Measurements from ENCODE around the gene DGKB. TPM values are rescaled to one million over a fixed set of nuclear protein-coding genes. Genes with fewer than 3 reads are reported as not detected.

DGKB gene
- total and polyA plus RNA-seq, 2 donors from 2014 or later: 0.26 to 1.5 TPM

GRCh38 chr7:14457568-14458453 lies 444.7 kb downstream of the DGKB start:
- Histone ChIP-seq H3K4me3 (ENCODE audit: low read length in 3 of 3) (peak overlapping the region in 2 of 3 donors; percentile 10 to 23), H3K27ac (ENCODE audit: low read depth in 2 of 2, low read length in 2 of 2) (no peak overlapping the region), H3K9ac (ENCODE audit: low read length in 3 of 3) (no peak overlapping the region), H3K9me3 (ENCODE audit: control insufficient read depth in 2 of 3, insufficient read depth in 1 of 3, low read length in 3 of 3) (no peaks in the 10 kb centered on the region), H3K36me3 (ENCODE audit: control insufficient read depth in 2 of 3, insufficient read depth in 3 of 3, low read length in 3 of 3) (no peaks in the 10 kb centered on the region), H3K4me1 (ENCODE audit: control insufficient read depth in 2 of 3, insufficient read depth in 2 of 3, low read depth in 1 of 3, low read length in 3 of 3) (no peaks in the 10 kb centered on the region), H3K27me3 (ENCODE audit: control insufficient read depth, insufficient read depth, low read length) (no peaks in the 10 kb centered on the region)
- intact Hi-C loops (cut with DNase I): loop anchor here (10.0 kb wide), 1 partner anchor 1173 kb away; no protein-coding TSS in a partner anchor
- peak; percentile 64 to 93 (median 81) for DNase-seq
- TF ChIP-seq CTCF (IDR thresholded peaks at IDR 0.05; ENCODE audit: borderline replicate concordance, extremely low read depth, insufficient read depth): peak; percentile 74
- peak; percentile 62 for FAIRE-seq

- no peak for TF ChIP-seq CTCF (IDR thresholded peaks at IDR 0.05; ENCODE audit: borderline replicate concordance, extremely low read depth, insufficient read depth)
- Histone ChIP-seq H3K4me1 (ENCODE audit: control insufficient read depth in 2 of 3, insufficient read depth in 2 of 3, low read depth in 1 of 3, low read length in 3 of 3) (no peaks in the 10 kb centered on the region), H3K9ac (ENCODE audit: low read length in 3 of 3) (no peak overlapping the region), H3K27me3 (ENCODE audit: control insufficient read depth, insufficient read depth, low read length) (no peaks in the 10 kb centered on the region), H3K4me3 (ENCODE audit: low read length in 3 of 3) (no peak overlapping the region), H3K9me3 (ENCODE audit: control insufficient read depth in 2 of 3, insufficient read depth in 1 of 3, low read length in 3 of 3) (no peaks in the 10 kb centered on the region), H3K36me3 (ENCODE audit: control insufficient read depth in 2 of 3, insufficient read depth in 3 of 3, low read length in 3 of 3) (no peaks in the 10 kb centered on the region), H3K27ac (ENCODE audit: low read depth in 2 of 2, low read length in 2 of 2) (no peak overlapping the region)
- FAIRE-seq (no peak), DNase-seq (no peak)
- intact Hi-C loops (cut with DNase I): no loop called here
These were observed 453.3 kb downstream of the DGKB start for GRCh38 chr7:14449291-14449690.

- H3K9ac ChIP-seq (ENCODE audit: low read length in 3 of 3): no peak overlapping the region
- no peak for DNase-seq
- H3K36me3 ChIP-seq (ENCODE audit: control insufficient read depth in 2 of 3, insufficient read depth in 3 of 3, low read length in 3 of 3): no peaks in the 10 kb centered on the region
- FAIRE-seq: no peak
- no peak overlapping the region for H3K4me3 ChIP-seq (ENCODE audit: low read length in 3 of 3)
- H3K4me1 ChIP-seq (ENCODE audit: control insufficient read depth in 2 of 3, insufficient read depth in 2 of 3, low read depth in 1 of 3, low read length in 3 of 3): no peaks in the 10 kb centered on the region
- intact Hi-C loops (cut with DNase I): no loop called here
- TF ChIP-seq CTCF (IDR thresholded peaks at IDR 0.05; ENCODE audit: borderline replicate concordance, extremely low read depth, insufficient read depth): no peak
- no peaks in the 10 kb centered on the region for H3K9me3 ChIP-seq (ENCODE audit: control insufficient read depth in 2 of 3, insufficient read depth in 1 of 3, low read length in 3 of 3)
- H3K27me3 ChIP-seq (ENCODE audit: control insufficient read depth, insufficient read depth, low read length): no peaks in the 10 kb centered on the region
- no peak overlapping the region for H3K27ac ChIP-seq (ENCODE audit: low read depth in 2 of 2, low read length in 2 of 2)
These were observed 455.7 kb downstream of the DGKB start for GRCh38 chr7:14446829-14447228.

Data from kidney (tissue), 14 donors.